ENCODE results near the gene FAAP100.
A peak's percentile ranks its signal among the peaks of the same experiment; 100 is the strongest.

Gene FAAP100

GRCh38 chr17:81582341-81582740 is 30.2 kb upstream of the FAAP100 start:
- no peak overlapping the region for H3K4me3 ChIP-seq (ENCODE audit: low read length)
- H3K4me1 ChIP-seq (ENCODE audit: control insufficient read depth, insufficient read depth, low read length) = peaks cover 5% of the 10 kb centered on the region
- peaks cover 10% of the 10 kb centered on the region for H3K36me3 ChIP-seq (ENCODE audit: control insufficient read depth, insufficient read depth, low read length)
- H3K9me3 ChIP-seq (ENCODE audit: control insufficient read depth, low read length) = no peaks in the 10 kb centered on the region
- H3K27me3 ChIP-seq (ENCODE audit: control insufficient read depth, insufficient read depth, low read length) = no peaks in the 10 kb centered on the region
- H3K9ac ChIP-seq (ENCODE audit: low read length) = no peak overlapping the region

- Histone ChIP-seq H3K27me3 (ENCODE audit: control insufficient read depth, insufficient read depth, low read length) (no peaks in the 10 kb centered on the region), H3K36me3 (ENCODE audit: control insufficient read depth, insufficient read depth, low read length) (peaks cover 10% of the 10 kb centered on the region), H3K4me3 (ENCODE audit: low read length) (no peak overlapping the region)
Observed at GRCh38 chr17:81581758-81582157, 29.6 kb upstream of the FAAP100 start.

GRCh38 chr17:81580481-81580880 is 28.3 kb upstream of the FAAP100 start:
- H3K4me1 ChIP-seq (ENCODE audit: control insufficient read depth, insufficient read depth, low read length) = peaks cover 24% of the 10 kb centered on the region
- no peaks in the 10 kb centered on the region for H3K27me3 ChIP-seq (ENCODE audit: control insufficient read depth, insufficient read depth, low read length)
- H3K9ac ChIP-seq (ENCODE audit: low read length) = no peak overlapping the region
- no peaks in the 10 kb centered on the region for H3K9me3 ChIP-seq (ENCODE audit: control insufficient read depth, low read length)
- peaks cover 5% of the 10 kb centered on the region for H3K36me3 ChIP-seq (ENCODE audit: control insufficient read depth, insufficient read depth, low read length)
- H3K4me3 ChIP-seq (ENCODE audit: low read length) = no peak overlapping the region

More at GRCh38 chr17:81581758-81582157, 29.6 kb upstream of the FAAP100 start:
- Histone ChIP-seq H3K4me1 (ENCODE audit: control insufficient read depth, insufficient read depth, low read length) (peaks cover 11% of the 10 kb centered on the region), H3K9ac (ENCODE audit: low read length) (no peak overlapping the region), H3K9me3 (ENCODE audit: control insufficient read depth, low read length) (no peaks in the 10 kb centered on the region)

GRCh38 chr17:81579821-81580321 is 27.7 kb upstream of the FAAP100 start:
- no peaks in the 10 kb centered on the region for H3K27me3 ChIP-seq (ENCODE audit: control insufficient read depth, insufficient read depth, low read length)
- no peaks in the 10 kb centered on the region for H3K9me3 ChIP-seq (ENCODE audit: control insufficient read depth, low read length)
- peaks cover 25% of the 10 kb centered on the region for H3K4me1 ChIP-seq (ENCODE audit: control insufficient read depth, insufficient read depth, low read length)
- H3K36me3 ChIP-seq (ENCODE audit: control insufficient read depth, insufficient read depth, low read length) = peaks cover 5% of the 10 kb centered on the region
- no peak overlapping the region for H3K9ac ChIP-seq (ENCODE audit: low read length)
- H3K4me3 ChIP-seq (ENCODE audit: low read length) = no peak overlapping the region

- Histone ChIP-seq H3K9me3 (ENCODE audit: control insufficient read depth, low read length) (no peaks in the 10 kb centered on the region), H3K4me3 (ENCODE audit: low read length) (no peak overlapping the region), H3K9ac (ENCODE audit: low read length) (no peak overlapping the region), H3K4me1 (ENCODE audit: control insufficient read depth, insufficient read depth, low read length) (peaks cover 25% of the 10 kb centered on the region), H3K27me3 (ENCODE audit: control insufficient read depth, insufficient read depth, low read length) (no peaks in the 10 kb centered on the region), H3K36me3 (ENCODE audit: control insufficient read depth, insufficient read depth, low read length) (peaks cover 5% of the 10 kb centered on the region)
Observed at GRCh38 chr17:81579298-81579697, 27.1 kb upstream of the FAAP100 start.

GRCh38 chr17:81578561-81579225 is 26.5 kb upstream of the FAAP100 start:
- Histone ChIP-seq H3K9ac (ENCODE audit: low read length) (no peak overlapping the region), H3K27me3 (ENCODE audit: control insufficient read depth, insufficient read depth, low read length) (no peaks in the 10 kb centered on the region), H3K4me1 (ENCODE audit: control insufficient read depth, insufficient read depth, low read length) (peaks cover 25% of the 10 kb centered on the region), H3K4me3 (ENCODE audit: low read length) (no peak overlapping the region), H3K36me3 (ENCODE audit: control insufficient read depth, insufficient read depth, low read length) (no peaks in the 10 kb centered on the region), H3K9me3 (ENCODE audit: control insufficient read depth, low read length) (no peaks in the 10 kb centered on the region)

- Histone ChIP-seq H3K4me3 (ENCODE audit: low read length) (no peak overlapping the region), H3K36me3 (ENCODE audit: control insufficient read depth, insufficient read depth, low read length) (no peaks in the 10 kb centered on the region), H3K27me3 (ENCODE audit: control insufficient read depth, insufficient read depth, low read length) (no peaks in the 10 kb centered on the region), H3K4me1 (ENCODE audit: control insufficient read depth, insufficient read depth, low read length) (peaks cover 25% of the 10 kb centered on the region), H3K9ac (ENCODE audit: low read length) (no peak overlapping the region), H3K9me3 (ENCODE audit: control insufficient read depth, low read length) (no peaks in the 10 kb centered on the region)
Observed at GRCh38 chr17:81578038-81578441, 25.9 kb upstream of the FAAP100 start.

- Histone ChIP-seq H3K9ac (ENCODE audit: low read length) (peak overlapping the region; percentile 39), H3K27me3 (ENCODE audit: control insufficient read depth, insufficient read depth, low read length) (no peaks in the 10 kb centered on the region), H3K9me3 (ENCODE audit: control insufficient read depth, low read length) (no peaks in the 10 kb centered on the region), H3K4me1 (ENCODE audit: control insufficient read depth, insufficient read depth, low read length) (peaks cover 25% of the 10 kb centered on the region), H3K4me3 (ENCODE audit: low read length) (no peak overlapping the region), H3K36me3 (ENCODE audit: control insufficient read depth, insufficient read depth, low read length) (no peaks in the 10 kb centered on the region)
Observed at GRCh38 chr17:81577278-81578000, 25.3 kb upstream of the FAAP100 start.

GRCh38 chr17:81576621-81577277 is 24.6 kb upstream of the FAAP100 start:
- Histone ChIP-seq H3K36me3 (ENCODE audit: control insufficient read depth, insufficient read depth, low read length) (peaks cover under 1% of the 10 kb centered on the region), H3K9ac (ENCODE audit: low read length) (peak overlapping the region; percentile 39), H3K27me3 (ENCODE audit: control insufficient read depth, insufficient read depth, low read length) (no peaks in the 10 kb centered on the region), H3K4me3 (ENCODE audit: low read length) (no peak overlapping the region), H3K4me1 (ENCODE audit: control insufficient read depth, insufficient read depth, low read length) (peaks cover 25% of the 10 kb centered on the region), H3K9me3 (ENCODE audit: control insufficient read depth, low read length) (no peaks in the 10 kb centered on the region)

- Histone ChIP-seq H3K36me3 (ENCODE audit: control insufficient read depth, insufficient read depth, low read length) (peaks cover 9% of the 10 kb centered on the region), H3K4me1 (ENCODE audit: control insufficient read depth, insufficient read depth, low read length) (peaks cover 25% of the 10 kb centered on the region), H3K4me3 (ENCODE audit: low read length) (no peak overlapping the region), H3K9me3 (ENCODE audit: control insufficient read depth, low read length) (no peaks in the 10 kb centered on the region), H3K9ac (ENCODE audit: low read length) (no peak overlapping the region), H3K27me3 (ENCODE audit: control insufficient read depth, insufficient read depth, low read length) (no peaks in the 10 kb centered on the region)
Observed at GRCh38 chr17:81575836-81576235, 23.7 kb upstream of the FAAP100 start.

GRCh38 chr17:81574643-81574956 is 22.4 kb upstream of the FAAP100 start:
- peaks cover 16% of the 10 kb centered on the region for H3K36me3 ChIP-seq (ENCODE audit: control insufficient read depth, insufficient read depth, low read length)
- H3K9ac ChIP-seq (ENCODE audit: low read length) = no peak overlapping the region
- no peaks in the 10 kb centered on the region for H3K9me3 ChIP-seq (ENCODE audit: control insufficient read depth, low read length)
- H3K27me3 ChIP-seq (ENCODE audit: control insufficient read depth, insufficient read depth, low read length) = no peaks in the 10 kb centered on the region
- H3K4me3 ChIP-seq (ENCODE audit: low read length) = no peak overlapping the region
- H3K4me1 ChIP-seq (ENCODE audit: control insufficient read depth, insufficient read depth, low read length) = peaks cover 25% of the 10 kb centered on the region

Data from mucosa of stomach (tissue), 1 donor.